HG03064 (cell line): ENCODE results near the gene RETN.

Experiments
- ATAC-seq: cut with Tn5 transposase; IDR thresholded peaks from one replicate; pipeline ENCODE4 v1.9.1; 2021; ENCODE audit warnings: low read depth; ENCODE audit not compliant: unreplicated experiment

The RETN gene

GRCh38 chr19:7705387-7706187 lies 36.7 kb downstream of the RETN start:
- ATAC-seq, result no peak

DNA sequence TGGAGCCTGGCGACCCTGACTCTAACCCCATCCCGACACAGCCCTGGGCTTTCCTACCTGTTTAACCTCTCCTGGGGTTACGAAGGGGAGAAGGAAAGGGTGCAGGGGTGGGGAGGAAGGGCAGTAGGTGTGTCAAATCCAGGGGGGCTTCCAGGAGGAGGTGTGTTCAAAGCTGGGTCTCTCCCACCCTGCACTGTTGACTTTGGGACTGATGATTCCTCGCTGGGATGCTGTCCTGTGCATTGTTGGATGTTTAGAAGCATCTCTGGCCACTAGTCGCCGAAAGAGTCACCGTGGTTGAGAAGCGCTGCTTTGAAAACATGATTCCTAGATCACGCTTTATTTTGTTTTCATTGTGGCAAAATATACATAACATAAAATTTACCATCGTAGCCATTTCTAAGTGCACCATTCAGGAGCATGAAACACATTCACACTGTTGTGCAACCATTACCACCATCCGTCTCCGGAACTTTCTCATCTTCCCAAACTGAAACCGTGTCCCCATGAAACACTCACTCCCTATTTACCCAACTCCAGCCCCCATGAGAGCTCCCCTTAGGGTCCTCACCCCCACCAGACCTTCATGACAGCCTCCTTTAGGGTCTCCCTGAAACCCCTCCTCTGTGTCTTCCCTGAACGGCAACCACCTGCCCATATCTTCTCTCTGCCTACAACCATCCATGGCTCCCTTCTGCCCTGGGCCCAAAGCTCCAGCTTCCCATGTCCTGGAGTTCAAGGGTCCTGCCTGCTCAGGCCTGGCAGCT lies 37.5 kb downstream of the RETN start:
- ATAC-seq, result no peak

- ATAC-seq, result no peak
Measured at GRCh38 chr19:7706955-7707456, 38.2 kb downstream of the RETN start.

DNA sequence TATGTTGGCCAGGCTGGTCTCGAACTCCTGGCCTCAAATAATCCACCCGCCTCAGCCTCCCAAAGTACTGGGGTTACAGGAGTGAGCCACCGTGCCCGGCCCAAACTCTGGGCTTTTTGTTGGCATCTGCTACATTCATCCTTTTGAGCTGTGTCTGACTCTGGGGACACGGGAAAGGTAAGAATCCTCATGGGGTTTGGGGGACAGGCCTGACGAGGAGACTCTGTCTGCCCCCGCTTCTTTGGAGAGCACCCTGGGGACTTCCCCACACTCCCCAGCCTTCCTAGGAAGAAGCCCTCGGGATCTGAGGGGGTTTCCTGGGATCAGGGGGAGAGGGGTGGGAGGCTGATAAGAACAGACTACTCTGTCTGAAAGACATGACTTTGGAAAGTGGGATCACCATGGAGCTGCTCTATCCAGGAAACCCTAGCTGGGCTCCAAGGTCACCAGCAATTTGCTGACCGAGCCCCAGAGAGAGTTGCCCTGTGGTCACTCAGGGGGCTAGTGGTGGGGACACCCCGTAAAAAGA lies 41.1 kb downstream of the RETN start:
- no peak for ATAC-seq

GRCh38 chr19:7710616-7711015 lies 41.8 kb downstream of the RETN start:
- no peak for ATAC-seq

GRCh38 chr19:7715671-7716070 lies 46.8 kb downstream of the RETN start:
- ATAC-seq, result no peak

- no peak for ATAC-seq
Measured at GRCh38 chr19:7716762-7717161, 47.9 kb downstream of the RETN start.

- ATAC-seq, result no peak
Measured at GRCh38 chr19:7718668-7719067, 49.8 kb downstream of the RETN start.
